ENCODE results near the gene NPTXR. TPM values are rescaled to one million over a fixed set of nuclear protein-coding genes. Genes with fewer than 3 reads are reported as not detected.

NPTXR gene
- total and polyA plus RNA-seq, 4 experiments from 2014 or later: 0.31 to 9.0 (median 4.6) TPM

DNA sequence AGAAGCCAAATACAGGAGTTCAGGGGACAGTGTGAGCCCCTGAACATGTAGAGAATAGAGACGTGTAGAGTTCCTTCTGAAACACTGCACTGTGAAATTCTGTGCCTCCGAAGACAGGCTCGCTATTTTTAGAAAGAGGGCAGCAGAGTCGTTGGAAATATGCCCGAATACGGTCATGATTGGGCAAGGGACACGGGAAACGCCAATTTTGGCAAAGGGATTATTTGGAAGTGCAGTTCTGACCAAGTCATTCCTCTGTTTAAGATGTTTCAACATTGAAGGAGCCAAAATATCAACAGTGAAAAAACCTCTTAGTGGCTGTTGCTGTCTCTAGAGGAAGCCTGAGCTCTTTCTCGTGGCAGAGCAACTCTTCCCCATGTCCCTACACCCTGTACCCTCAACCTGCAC lies 37.6 kb upstream of the NPTXR start:
- H3K4me3 Mint-ChIP-seq: no peak overlapping the region
- H3K4me1 ChIP-seq (ENCODE audit: insufficient read depth, low read length): peaks cover 26% of the 10 kb centered on the region

DNA sequence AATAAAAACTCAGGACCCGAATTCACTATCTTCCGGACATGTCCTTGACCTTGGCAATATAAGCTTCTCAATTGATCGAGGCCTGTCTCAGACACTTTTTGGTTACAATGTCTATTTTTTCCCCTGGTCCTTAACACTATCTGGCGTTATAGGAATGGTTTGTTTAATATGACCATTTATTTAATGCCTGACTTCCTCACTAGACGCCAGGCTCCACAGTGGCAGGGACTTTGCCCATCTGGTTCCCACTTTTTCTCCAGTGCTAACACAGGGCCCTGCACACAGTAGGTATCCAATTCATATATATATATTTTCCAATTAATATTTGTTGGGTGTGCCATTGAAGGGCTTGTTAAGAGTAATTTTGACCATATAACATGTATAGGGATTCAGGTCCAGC lies 36.1 kb upstream of the NPTXR start:
- Mint-ChIP-seq H3K9me3 (peaks cover 0 to 3% (median 0%) of the 10 kb centered on the region in 8 donors), H3K36me3 (no peaks in the 10 kb centered on the region), H3K4me1 (peaks cover 16 to 20% (median 17%) of the 10 kb centered on the region in 4 donors), H3K27me3 (no peaks in the 10 kb centered on the region), H3K27ac (no peak overlapping the region), H3K4me3 (no peak overlapping the region)
- ChIA-PET CTCF (ENCODE audit: partially characterized antibody) (interaction anchor here (6.0 kb wide), 1 partner anchor 10 kb away, joined by 43 read pairs; the partner anchor contains the start of gene CBX6), POLR2A (ENCODE audit: partially characterized antibody) (no interaction called here)
- intact Hi-C loops (cut with micrococcal nuclease): no loop called here
- peaks cover 26% of the 10 kb centered on the region for H3K4me1 ChIP-seq (ENCODE audit: insufficient read depth, low read length)
- H3K36me3 ChIP-seq (ENCODE audit: insufficient read depth, low read length): no peaks in the 10 kb centered on the region
- no peak for DNase-seq
- H3K4me3 ChIP-seq (ENCODE audit: low read length in 2 of 2): no peak overlapping the region
- H3K27me3 ChIP-seq (ENCODE audit: insufficient read depth, low read length): no peaks in the 10 kb centered on the region
- no peaks in the 10 kb centered on the region for H3K9me3 ChIP-seq (ENCODE audit: control insufficient read depth in 1 of 2, low read length in 2 of 2)
- no peak overlapping the region for H3K27ac ChIP-seq (ENCODE audit: low read depth, low read length)

More for the DNA sequence above, 37.6 kb upstream of the NPTXR start:
- Mint-ChIP-seq H3K27me3 (no peaks in the 10 kb centered on the region), H3K36me3 (no peaks in the 10 kb centered on the region), H3K27ac (peak overlapping the region in 2 of 7 donors; percentile 7 to 82), H3K4me1 (peaks cover 14 to 20% (median 17%) of the 10 kb centered on the region in 4 donors), H3K9me3 (peaks cover 0 to 3% (median 0%) of the 10 kb centered on the region in 8 donors)
- Histone ChIP-seq H3K4me3 (ENCODE audit: low read length in 2 of 2) (no peak overlapping the region), H3K36me3 (ENCODE audit: insufficient read depth, low read length) (no peaks in the 10 kb centered on the region), H3K27ac (ENCODE audit: low read depth, low read length) (no peak overlapping the region), H3K9me3 (ENCODE audit: control insufficient read depth in 1 of 2, low read length in 2 of 2) (no peaks in the 10 kb centered on the region), H3K27me3 (ENCODE audit: insufficient read depth, low read length) (no peaks in the 10 kb centered on the region)
- no peak for DNase-seq
- CTCF ChIA-PET (ENCODE audit: partially characterized antibody): interaction anchor here (6.0 kb wide), 1 partner anchor 11 kb away, joined by 43 read pairs; the partner anchor contains the start of gene CBX6
- POLR2A ChIA-PET (ENCODE audit: partially characterized antibody): no interaction called here
- intact Hi-C loops (cut with micrococcal nuclease): no loop called here

DNA sequence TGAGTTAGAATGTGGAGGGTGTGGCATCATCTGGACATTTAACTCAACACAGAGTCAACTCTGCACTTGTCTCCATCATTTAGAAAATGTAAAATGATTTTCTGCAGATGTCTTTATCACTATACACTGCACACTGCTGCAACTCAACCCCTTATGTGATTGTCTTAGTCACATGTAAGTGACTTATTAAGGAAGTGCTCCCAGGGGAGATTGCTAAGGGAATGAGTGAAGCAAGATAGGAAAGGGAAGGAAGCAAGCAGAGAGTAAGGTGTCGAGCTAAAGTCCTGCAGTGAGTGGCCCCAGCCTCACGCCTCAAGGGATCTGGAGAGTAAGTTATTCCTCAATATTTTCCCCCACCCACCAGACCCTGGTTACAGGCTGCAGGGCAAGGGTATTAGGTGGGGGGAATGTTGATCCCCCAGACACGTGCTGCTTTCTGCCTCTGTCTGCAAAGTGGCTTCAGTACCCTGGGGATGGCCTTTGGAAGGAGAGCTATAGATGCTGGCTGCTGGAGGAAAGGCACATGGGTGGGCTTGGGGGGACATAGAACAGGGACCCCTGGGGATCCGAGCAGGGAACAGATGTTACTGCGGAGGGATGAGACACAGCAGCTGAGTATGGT lies 35.4 kb upstream of the NPTXR start:
- Mint-ChIP-seq H3K27ac (no peak overlapping the region), H3K36me3 (no peaks in the 10 kb centered on the region), H3K27me3 (no peaks in the 10 kb centered on the region), H3K9me3 (peaks cover 0 to 3% (median 0%) of the 10 kb centered on the region in 8 donors), H3K4me3 (no peak overlapping the region), H3K4me1 (peaks cover 19 to 27% (median 20%) of the 10 kb centered on the region in 4 donors)
- H3K27me3 ChIP-seq (ENCODE audit: insufficient read depth, low read length): no peaks in the 10 kb centered on the region
- H3K4me3 ChIP-seq (ENCODE audit: low read length in 2 of 2): no peak overlapping the region
- H3K36me3 ChIP-seq (ENCODE audit: insufficient read depth, low read length): no peaks in the 10 kb centered on the region
- no peak for DNase-seq
- CTCF ChIA-PET (ENCODE audit: partially characterized antibody): interaction anchor here (1.2 to 6.0 kb wide), 3 partner anchors 9 to 125 kb away, joined by 3 to 43 read pairs (median 7); partner anchors contain the start of gene CBX6
- H3K4me1 ChIP-seq (ENCODE audit: insufficient read depth, low read length): peaks cover 27% of the 10 kb centered on the region
- no peak overlapping the region for H3K27ac ChIP-seq (ENCODE audit: low read depth, low read length)
- H3K9me3 ChIP-seq (ENCODE audit: control insufficient read depth in 1 of 2, low read length in 2 of 2): no peaks in the 10 kb centered on the region
- POLR2A ChIA-PET (ENCODE audit: partially characterized antibody): no interaction called here
- intact Hi-C loops (cut with micrococcal nuclease): no loop called here

DNA sequence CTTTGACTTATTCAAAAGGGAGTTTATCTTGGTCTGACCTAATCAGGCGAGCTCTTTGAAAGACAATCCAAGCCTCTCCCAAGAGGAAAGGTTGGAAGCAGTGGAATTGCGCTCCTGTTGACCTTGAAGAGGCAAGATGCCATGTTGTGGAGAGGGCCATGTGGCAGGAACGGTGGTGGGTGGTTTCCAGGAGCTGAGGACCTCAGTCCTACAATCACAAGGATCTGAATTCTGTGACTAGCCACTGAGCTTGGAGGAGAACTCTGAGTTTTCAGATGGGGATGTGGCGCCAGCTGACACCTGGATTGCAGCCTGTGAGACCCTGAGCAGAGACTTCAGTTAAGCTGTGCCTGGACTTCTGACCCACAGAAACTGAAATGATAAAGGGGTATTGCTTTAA lies 34.2 kb upstream of the NPTXR start:
- Histone ChIP-seq H3K27me3 (ENCODE audit: insufficient read depth, low read length) (no peaks in the 10 kb centered on the region), H3K36me3 (ENCODE audit: insufficient read depth, low read length) (no peaks in the 10 kb centered on the region), H3K4me1 (ENCODE audit: insufficient read depth, low read length) (peaks cover 30% of the 10 kb centered on the region), H3K9me3 (ENCODE audit: control insufficient read depth in 1 of 2, low read length in 2 of 2) (no peaks in the 10 kb centered on the region), H3K27ac (ENCODE audit: low read depth, low read length) (no peak overlapping the region), H3K4me3 (ENCODE audit: low read length in 2 of 2) (no peak overlapping the region)
- Mint-ChIP-seq H3K27me3 (no peaks in the 10 kb centered on the region), H3K36me3 (peaks cover 0 to 2% of the 10 kb centered on the region in 2 donors), H3K4me3 (peak overlapping the region in 1 of 8 donors; percentile 41), H3K9me3 (peaks cover 0 to 3% (median 0%) of the 10 kb centered on the region in 8 donors), H3K27ac (no peak overlapping the region), H3K4me1 (peaks cover 27 to 32% (median 28%) of the 10 kb centered on the region in 4 donors)
- intact Hi-C loops (cut with micrococcal nuclease): no loop called here
- ChIA-PET CTCF (ENCODE audit: partially characterized antibody) (interaction anchor here (0.9 to 6.0 kb wide), 4 partner anchors 8 to 128 kb away, joined by 3 to 43 read pairs (median 5); partner anchors contain the start of gene CBX6), POLR2A (ENCODE audit: partially characterized antibody) (no interaction called here)
- DNase-seq: no peak

DNA sequence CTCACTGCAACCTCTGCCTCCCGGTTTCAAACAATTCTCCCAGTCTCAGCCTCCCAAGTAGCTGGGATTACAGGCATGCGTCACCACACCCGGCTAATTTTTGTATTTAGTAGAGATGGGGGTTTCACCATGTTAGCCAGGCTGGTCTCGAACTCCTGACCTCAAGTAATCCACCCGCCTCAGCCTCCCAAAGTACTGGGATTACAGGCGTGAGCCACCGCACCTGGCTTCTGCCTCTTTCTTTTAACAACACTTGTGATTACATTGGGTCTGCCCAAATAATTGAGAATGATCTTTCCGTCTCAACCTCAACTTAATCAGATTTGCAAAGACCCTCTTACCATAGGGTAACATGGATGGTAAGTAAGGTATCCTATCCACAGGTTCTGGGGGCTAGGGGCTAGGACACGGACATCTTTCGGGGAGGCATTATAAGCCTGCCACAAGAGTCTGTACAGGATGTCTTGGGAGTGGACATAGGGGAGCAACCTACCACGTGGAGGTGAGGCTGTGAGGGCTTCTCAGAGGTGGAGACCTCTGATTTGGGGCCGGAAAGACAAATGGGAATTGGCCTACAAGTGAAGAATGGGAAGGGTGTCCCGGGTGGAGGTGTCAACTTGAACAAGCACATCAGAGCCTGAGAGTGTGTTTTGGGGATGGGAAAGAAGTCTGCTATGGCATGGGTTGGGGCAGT lies 30.8 kb upstream of the NPTXR start:
- Histone ChIP-seq H3K9me3 (ENCODE audit: control insufficient read depth in 1 of 2, low read length in 2 of 2) (no peaks in the 10 kb centered on the region), H3K4me3 (ENCODE audit: low read length in 2 of 2) (no peak overlapping the region), H3K27ac (ENCODE audit: low read depth, low read length) (no peak overlapping the region), H3K4me1 (ENCODE audit: insufficient read depth, low read length) (peaks cover 31% of the 10 kb centered on the region), H3K27me3 (ENCODE audit: insufficient read depth, low read length) (no peaks in the 10 kb centered on the region), H3K36me3 (ENCODE audit: insufficient read depth, low read length) (peaks cover 4% of the 10 kb centered on the region)
- ChIA-PET POLR2A (ENCODE audit: partially characterized antibody) (interaction anchor here (1.2 to 6.2 kb wide), 3 partner anchors 123 to 443 kb away, joined by 4 to 85 read pairs (median 8); partner anchors contain the start of genes CBX7 and RPL3), CTCF (ENCODE audit: partially characterized antibody) (interaction anchor here (7.1 kb wide), 1 partner anchor 130 kb away, joined by 168 read pairs; no protein-coding TSS in a partner anchor)
- Mint-ChIP-seq H3K4me3 (peak overlapping the region in 7 of 8 donors; percentile 68 to 95 (median 92)), H3K27ac (peak overlapping the region; percentile 18 to 96 (median 82)), H3K9me3 (no peaks in the 10 kb centered on the region), H3K27me3 (no peaks in the 10 kb centered on the region), H3K36me3 (peaks cover 0 to 14% of the 10 kb centered on the region in 2 donors), H3K4me1 (peaks cover 27 to 45% (median 29%) of the 10 kb centered on the region in 4 donors)
- DNase-seq: no peak
- intact Hi-C loops (cut with micrococcal nuclease): loop anchor here (5.0 kb wide), 1 partner anchor 172 kb away; the partner anchor contains the start of gene JOSD1

DNA sequence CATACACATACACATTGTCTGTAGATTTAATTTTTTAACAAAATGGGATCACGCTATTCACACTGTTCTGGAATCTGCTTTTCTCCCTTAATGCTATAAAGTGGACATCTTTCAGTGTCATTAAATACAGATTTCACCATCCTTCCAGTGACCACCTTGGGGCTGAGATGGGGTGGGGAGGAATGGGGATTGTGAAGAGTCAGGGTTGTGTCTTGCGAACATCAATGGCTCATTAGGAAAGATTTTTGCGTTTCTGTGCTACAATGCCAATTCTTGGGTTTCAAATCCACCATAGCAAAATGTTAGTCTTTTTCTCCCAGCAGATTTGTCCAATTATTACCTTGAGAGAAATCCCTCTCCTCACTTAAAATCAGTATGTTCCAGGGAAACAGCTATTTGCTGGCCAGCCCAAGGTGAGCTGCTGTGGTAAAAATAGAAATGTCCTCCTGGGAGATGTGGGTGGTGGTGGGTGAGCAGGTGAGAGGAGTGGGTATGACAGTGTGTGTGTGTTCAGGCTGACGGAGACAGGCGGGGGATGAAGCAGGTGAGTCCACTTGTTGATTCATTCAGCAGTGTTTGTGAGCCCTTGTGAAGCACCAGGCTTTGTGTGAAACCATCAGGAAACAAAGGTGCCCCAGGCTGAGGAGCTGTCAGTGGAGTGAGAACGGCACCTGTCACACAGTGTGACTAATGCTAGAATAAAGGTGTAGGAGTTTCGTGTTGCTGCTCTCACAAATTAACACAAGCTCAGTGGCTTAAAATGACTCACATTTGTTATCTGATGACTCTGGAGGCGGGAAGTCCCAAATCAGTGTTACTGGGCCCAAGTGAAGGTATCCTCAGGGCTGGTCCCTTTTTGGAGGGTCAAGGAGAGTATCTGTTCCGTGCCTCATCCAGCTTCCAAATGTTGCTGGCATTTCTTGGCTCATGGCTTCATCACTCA lies 29.9 kb upstream of the NPTXR start:
- peak overlapping the region; percentile 82 to 96 (median 91) for H3K27ac Mint-ChIP-seq
- H3K27me3 Mint-ChIP-seq: no peaks in the 10 kb centered on the region
- peak overlapping the region; percentile 91 to 95 (median 94) for H3K4me3 Mint-ChIP-seq
- POLR2A ChIA-PET (ENCODE audit: partially characterized antibody): interaction anchor here (0.6 to 6.2 kb wide), 8 partner anchors 9 to 444 kb away, joined by 4 to 85 read pairs (median 8); partner anchors contain the start of genes CBX7, NPTXR and RPL3
- Histone ChIP-seq H3K27ac (ENCODE audit: low read depth, low read length) (no peak overlapping the region), H3K4me1 (ENCODE audit: insufficient read depth, low read length) (peaks cover 41% of the 10 kb centered on the region), H3K36me3 (ENCODE audit: insufficient read depth, low read length) (peaks cover 5% of the 10 kb centered on the region), H3K4me3 (ENCODE audit: low read length in 2 of 2) (peak overlapping the region; percentile 71 to 72), H3K9me3 (ENCODE audit: control insufficient read depth in 1 of 2, low read length in 2 of 2) (no peaks in the 10 kb centered on the region), H3K27me3 (ENCODE audit: insufficient read depth, low read length) (no peaks in the 10 kb centered on the region)
- peak in 4 of 5 donors; percentile 11 to 90 (median 20) for DNase-seq
- H3K36me3 Mint-ChIP-seq: peaks cover 0 to 18% of the 10 kb centered on the region in 2 donors
- no peaks in the 10 kb centered on the region for H3K9me3 Mint-ChIP-seq
- CTCF ChIA-PET (ENCODE audit: partially characterized antibody): interaction anchor here (7.1 kb wide), 1 partner anchor 131 kb away, joined by 168 read pairs; no protein-coding TSS in a partner anchor
- H3K4me1 Mint-ChIP-seq: peaks cover 30 to 53% (median 35%) of the 10 kb centered on the region in 4 donors
- intact Hi-C loops (cut with micrococcal nuclease): loop anchor here (2.0 to 5.0 kb wide), 2 partner anchors 171 to 367 kb away; partner anchors contain the start of gene JOSD1

All from CD4-positive, alpha-beta memory T cell (primary cell).